HCEC 1CT (cell line): ENCODE data around the gene SETD1B.

Source experiments
- DNase-seq: peaks from one replicate; pipeline ENCODE4 v3.0.0-alpha.2; 2017

The SETD1B gene

GRCh38 chr12:121796855-121797751 is 6.7 kb upstream of the SETD1B start:
- peak; percentile 93 for DNase-seq

- no peak for DNase-seq
Observed at GRCh38 chr12:121797937-121798786, 5.6 kb upstream of the SETD1B start.

- no peak for DNase-seq
Observed at GRCh38 chr12:121798787-121799155, 5.0 kb upstream of the SETD1B start.

- DNase-seq = peak; percentile 78
Observed at GRCh38 chr12:121799156-121799841, 4.5 kb upstream of the SETD1B start.

GRCh38 chr12:121799842-121800693 is 3.7 kb upstream of the SETD1B start:
- DNase-seq = peak; percentile 94

- DNase-seq = peak; percentile 83
Observed at GRCh38 chr12:121800694-121801594, 2.9 kb upstream of the SETD1B start.

GRCh38 chr12:121801595-121802484 is 2.0 kb upstream of the SETD1B start:
- peak; percentile 30 for DNase-seq

- no peak for DNase-seq
Observed at GRCh38 chr12:121802485-121802842, 1.3 kb upstream of the SETD1B start.

- DNase-seq = peak; percentile 98
Observed at GRCh38 chr12:121802843-121803698, 738 bp upstream of the SETD1B start.

GRCh38 chr12:121804417-121805111 is 755 bp downstream of the SETD1B start:
- no peak for DNase-seq

GRCh38 chr12:121805171-121806008 is 1.6 kb downstream of the SETD1B start:
- DNase-seq = no peak

GRCh38 chr12:121806009-121806545 is 2.3 kb downstream of the SETD1B start:
- DNase-seq = no peak

- peak; percentile 27 for DNase-seq
Observed at GRCh38 chr12:121806546-121807423, 3.0 kb downstream of the SETD1B start.

GRCh38 chr12:121807642-121808347 is 4.0 kb downstream of the SETD1B start:
- no peak for DNase-seq

GRCh38 chr12:121808623-121809022 is 4.8 kb downstream of the SETD1B start:
- no peak for DNase-seq

GRCh38 chr12:121809712-121810116 is 5.9 kb downstream of the SETD1B start:
- no peak for DNase-seq
